HG02938 (cell line): ENCODE results near the gene STARD8.
"Not testable (repeated sequence)": the region's sequence is repeated elsewhere in the genome, so short reads cannot be mapped to it uniquely, and the experiment has no call there.

ENCODE experiments used
- ATAC-seq: cut with Tn5 transposase; IDR thresholded peaks from one replicate; pipeline ENCODE4 v1.9.1; 2021; ENCODE audit warnings: mild to moderate bottlenecking, moderate library complexity; ENCODE audit not compliant: unreplicated experiment

STARD8 gene

GRCh38 chrX:68654693-68655092 lies 7.2 kb downstream of the STARD8 start:
- ATAC-seq: no peak

DNA sequence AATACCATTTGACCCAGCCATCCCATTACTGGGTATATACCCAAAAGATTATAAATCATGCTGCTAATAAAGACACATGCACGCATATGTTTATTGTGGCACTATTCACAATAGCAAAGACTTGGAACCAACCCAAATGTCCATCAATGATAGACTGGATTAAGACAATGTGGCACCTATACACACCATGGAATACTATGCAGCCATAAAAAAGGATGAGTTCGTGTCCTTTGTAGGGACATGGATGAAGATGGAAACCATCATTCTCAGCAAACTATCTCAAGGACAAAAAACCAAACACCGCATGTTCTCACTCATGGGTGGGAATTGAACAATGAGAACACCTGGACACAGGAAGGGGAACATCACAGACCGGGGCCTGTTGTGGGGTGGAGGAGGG lies 9.0 kb downstream of the STARD8 start:
- ATAC-seq: not testable (repeated sequence)

GRCh38 chrX:68658530-68658929 lies 11.1 kb downstream of the STARD8 start:
- no peak for ATAC-seq

- ATAC-seq: no peak
Measured at GRCh38 chrX:68659385-68659784, 11.9 kb downstream of the STARD8 start.

DNA sequence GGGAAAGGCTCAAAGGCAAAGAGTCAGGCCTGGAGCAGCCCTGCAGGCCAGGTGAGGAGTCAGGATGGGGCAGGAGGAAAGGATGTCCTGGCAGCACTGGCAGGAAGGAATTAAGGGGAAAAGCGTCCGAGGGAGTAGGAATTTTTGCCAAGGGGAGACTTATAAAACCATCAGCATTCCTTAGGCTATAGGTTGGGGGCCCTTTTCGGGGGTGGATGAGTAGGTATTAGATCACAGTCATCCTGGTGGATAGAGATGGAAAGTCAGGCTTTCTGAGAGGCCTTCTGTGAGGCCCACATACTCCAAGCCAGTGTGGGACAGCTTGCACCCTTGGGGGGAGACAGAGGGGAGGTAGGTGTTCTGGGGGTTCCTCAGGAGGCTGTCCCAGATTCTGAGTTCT lies 12.3 kb downstream of the STARD8 start:
- no peak for ATAC-seq

DNA sequence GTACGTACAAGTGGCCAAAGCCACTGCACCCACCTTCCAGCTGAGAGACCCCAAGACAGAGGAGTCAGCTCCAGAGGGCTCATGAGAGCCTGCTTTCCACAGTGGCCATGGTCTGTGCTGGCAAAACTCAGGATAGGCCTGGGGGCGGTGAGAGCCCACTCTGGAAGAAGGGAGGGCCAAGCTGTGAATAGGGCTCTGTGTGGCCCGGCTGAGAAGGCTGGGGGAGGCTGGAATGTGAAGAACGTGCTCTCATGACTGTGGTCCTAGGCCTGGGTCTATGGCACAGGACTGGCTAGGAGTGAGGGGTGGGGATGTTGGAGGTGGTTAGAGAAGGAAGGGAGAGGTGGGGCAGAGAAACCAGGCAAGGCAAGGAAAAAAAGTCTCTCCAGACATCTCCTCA lies 13.3 kb downstream of the STARD8 start:
- ATAC-seq: no peak

DNA sequence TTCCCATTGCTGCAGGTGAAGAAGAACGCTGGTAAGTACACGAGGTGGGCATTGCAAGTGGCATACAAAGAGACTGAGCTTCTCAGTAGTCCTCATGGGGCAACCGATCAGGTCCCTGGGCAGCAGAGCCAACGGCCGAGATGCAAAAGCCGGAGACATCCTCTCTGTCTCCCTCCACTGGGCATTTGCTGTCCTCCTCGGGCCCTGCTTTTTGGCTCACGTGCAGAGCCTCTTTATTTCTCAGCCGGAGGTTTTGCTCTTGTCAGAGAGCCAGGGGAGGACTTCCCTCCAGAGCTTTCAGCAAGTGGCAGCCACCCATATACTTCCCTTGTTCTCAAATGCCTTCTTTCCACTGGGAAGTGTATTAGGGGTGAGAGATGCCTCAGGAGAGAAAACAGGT lies 18.0 kb downstream of the STARD8 start:
- ATAC-seq: no peak

- no peak for ATAC-seq
Measured at GRCh38 chrX:68666580-68666979, 19.1 kb downstream of the STARD8 start.

GRCh38 chrX:68669094-68669860 lies 21.8 kb downstream of the STARD8 start:
- no peak for ATAC-seq

DNA sequence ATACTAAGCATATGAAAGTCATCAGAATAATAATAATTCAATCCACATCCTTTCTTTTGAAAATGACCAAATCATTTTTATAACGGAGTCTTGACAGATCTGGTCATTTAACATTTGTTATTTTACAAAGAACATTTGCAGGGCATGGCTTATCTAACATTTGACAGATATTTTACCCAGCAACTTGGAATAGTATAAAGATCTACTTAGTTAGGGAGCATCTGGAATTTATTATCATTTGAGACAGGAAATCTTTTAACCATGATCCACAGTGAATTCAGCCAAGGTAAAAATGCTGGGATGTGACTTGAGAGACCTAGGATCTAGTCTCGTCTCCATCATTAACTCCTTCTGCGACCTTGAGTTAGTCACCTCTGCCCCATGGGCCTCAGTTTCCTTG lies 22.4 kb downstream of the STARD8 start:
- ATAC-seq: no peak

- ATAC-seq: no peak
Measured at GRCh38 chrX:68671221-68671620, 23.8 kb downstream of the STARD8 start.

DNA sequence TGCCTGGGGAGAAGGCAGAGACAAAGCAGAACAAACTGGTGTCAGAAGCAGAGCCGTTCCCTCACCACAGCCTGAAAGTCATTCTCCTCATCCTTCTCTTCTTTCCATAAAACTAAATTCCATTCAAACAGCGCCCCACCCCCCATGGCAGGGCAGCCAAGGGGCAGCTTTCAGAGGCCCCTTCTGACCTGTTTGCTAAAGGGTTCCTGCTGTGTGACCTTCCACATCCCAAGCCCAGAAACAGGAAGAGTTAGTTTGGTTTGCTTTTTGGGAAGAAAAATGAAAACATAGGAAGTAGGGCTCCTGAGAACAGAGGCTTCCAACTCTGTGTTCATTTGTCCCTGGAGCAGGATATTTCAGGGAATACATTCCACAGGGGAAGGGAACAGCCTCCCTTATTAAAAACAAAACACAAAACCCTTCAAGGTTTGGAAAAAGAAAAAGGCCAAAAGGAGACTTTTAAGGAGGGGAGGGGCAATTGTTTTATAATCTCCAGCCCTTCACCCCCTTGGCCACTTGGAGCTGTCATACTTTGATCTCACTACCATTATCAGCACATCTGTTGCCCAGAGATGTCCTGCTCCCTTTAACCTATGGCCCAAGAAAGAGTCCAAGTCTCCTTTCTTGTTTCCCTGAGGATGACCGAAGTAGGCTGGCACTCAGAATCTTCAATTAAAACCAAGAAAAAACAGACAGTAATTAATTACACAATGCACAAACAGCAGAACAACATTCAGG lies 25.3 kb downstream of the STARD8 start:
- ATAC-seq: no peak

DNA sequence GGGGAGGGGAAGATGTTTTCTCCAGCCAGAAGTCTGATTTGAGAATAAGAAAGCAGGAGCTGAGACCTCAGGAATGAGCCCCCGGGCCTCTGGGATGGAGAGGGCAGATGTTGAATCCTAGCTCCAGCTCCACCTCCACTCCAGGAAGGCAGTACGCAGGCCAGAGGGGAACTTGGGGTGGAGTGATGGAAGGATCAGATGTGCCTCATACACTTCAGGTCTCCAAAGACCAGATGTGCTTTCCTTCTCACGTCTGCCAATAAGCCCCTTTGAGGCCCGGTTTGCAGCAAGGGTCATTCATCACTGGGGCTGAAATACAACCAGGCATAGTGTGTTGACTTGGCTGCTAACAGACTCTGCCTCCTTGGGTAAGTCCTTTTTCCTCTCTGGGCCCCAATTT lies 28.1 kb downstream of the STARD8 start:
- ATAC-seq: no peak

DNA sequence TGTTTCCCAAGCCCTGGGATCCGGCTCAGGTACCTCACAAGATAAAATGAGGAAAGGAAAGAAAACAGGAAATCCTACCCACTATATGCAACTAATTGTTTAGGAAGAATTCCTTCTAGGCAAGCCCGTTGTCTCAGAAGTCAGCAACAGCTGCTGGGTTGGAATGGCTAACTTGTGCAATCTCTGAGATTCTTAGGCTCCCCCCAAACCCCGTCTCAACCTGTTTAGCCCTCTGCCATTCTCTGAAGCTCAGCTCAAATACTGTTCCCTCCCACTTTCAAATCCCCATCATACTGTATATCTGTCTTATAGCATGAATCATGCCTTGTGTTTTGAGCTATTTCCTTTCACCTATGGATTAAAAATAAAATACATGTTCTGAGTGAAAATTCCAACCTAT lies 28.9 kb downstream of the STARD8 start:
- no peak for ATAC-seq

DNA sequence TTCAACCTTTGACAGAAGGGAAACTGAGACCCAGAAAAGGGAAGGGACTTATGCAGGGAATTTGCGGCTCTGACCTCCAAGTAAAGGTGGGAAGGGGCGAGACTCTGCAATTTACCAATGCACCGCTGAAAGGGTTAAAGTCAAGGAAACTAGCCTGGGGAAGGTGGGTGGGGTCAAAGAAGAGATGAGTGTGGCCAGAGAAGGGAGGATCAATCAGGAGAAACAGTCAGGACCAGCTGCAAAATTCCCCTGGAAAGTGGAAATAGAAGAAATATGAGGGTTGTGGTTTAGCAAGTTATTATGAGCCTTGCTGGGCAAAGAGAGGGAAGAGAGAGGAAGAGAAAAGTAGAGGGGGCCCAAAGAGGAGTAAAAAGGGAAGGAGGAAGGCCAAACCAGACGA lies 30.5 kb downstream of the STARD8 start:
- ATAC-seq: no peak

DNA sequence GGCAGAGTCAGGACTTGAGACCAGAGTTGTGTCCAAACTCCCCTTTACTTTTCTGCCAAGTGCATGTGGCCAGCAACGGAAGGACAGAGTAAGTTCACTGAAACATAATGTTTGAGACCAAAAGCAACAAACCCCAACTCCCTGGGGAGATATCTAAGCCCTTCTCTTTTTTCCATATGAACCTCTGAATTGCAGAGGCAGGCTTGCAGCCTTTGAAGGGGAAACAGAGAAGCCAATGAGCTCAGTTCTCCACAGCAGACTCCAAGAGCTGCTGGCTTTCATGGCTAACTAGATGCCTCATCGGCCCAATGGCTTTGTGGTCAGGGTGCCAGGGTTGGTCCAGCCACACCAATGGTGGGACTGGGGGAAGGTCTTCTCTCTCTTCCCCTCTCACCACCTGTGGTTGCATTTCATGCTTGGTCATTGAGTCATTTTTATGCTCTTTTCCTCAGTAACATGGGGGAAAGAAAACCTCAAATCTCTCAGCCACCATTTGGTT lies 34.0 kb downstream of the STARD8 start:
- ATAC-seq: no peak

GRCh38 chrX:68682790-68683189 lies 35.3 kb downstream of the STARD8 start:
- ATAC-seq: no peak

DNA sequence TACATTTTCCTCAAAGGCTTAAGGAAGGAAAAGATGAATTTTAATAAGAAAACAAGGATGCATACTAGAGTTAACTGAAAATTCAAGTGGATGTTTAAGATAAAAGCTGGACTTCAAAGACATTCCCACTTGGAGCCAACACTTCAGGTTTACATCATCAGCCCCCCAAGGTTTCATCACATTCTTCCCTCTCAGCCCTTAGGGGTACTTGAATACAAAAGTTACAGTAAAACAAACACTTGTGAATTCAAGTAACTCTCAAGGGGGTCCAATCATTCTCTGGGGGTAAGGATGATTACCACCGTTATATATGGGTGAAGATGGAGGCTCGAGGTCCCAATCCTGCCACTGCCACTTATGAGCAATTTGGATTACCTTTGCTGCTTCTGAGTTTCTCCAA lies 36.1 kb downstream of the STARD8 start:
- ATAC-seq: no peak

- no peak for ATAC-seq
Measured at GRCh38 chrX:68684291-68684918, 36.9 kb downstream of the STARD8 start.

GRCh38 chrX:68684919-68685304 lies 37.4 kb downstream of the STARD8 start:
- no peak for ATAC-seq

- ATAC-seq: no peak
Measured at GRCh38 chrX:68685685-68686084, 38.2 kb downstream of the STARD8 start.
